NCI-H146 (cell line): ENCODE results near the gene RBM33.
"Not testable (repeated sequence)": the region's sequence is repeated elsewhere in the genome, so short reads cannot be mapped to it uniquely, and the experiment has no call there.

ENCODE experiments used
- DNase-seq: peaks from one replicate; lab custom pipeline; 2025; lab: John Stamatoyannopoulos, UW

Gene RBM33

GRCh38 chr7:155662343-155663043, 18.0 kb downstream of the RBM33 start:
- no peak for DNase-seq

DNA sequence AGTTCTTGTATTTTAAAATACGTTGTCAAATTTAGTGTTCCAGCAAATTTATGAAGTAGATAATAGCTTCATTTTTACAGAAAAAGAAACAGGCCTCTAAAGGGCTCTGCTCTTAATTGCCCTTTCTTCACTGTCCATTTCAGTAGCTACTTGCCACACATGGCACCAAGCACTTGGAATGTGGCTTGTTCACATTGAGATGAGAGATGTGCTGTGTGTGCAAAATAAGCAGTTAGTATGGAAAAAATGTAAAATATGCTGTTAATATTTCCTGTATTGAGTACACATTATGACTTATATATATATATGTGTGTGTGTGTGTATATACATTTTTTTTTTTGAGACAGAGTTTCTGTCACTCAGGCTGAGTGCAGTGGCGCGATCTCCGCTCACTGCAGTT, 19.5 kb downstream of the RBM33 start:
- DNase-seq, result no peak

DNA sequence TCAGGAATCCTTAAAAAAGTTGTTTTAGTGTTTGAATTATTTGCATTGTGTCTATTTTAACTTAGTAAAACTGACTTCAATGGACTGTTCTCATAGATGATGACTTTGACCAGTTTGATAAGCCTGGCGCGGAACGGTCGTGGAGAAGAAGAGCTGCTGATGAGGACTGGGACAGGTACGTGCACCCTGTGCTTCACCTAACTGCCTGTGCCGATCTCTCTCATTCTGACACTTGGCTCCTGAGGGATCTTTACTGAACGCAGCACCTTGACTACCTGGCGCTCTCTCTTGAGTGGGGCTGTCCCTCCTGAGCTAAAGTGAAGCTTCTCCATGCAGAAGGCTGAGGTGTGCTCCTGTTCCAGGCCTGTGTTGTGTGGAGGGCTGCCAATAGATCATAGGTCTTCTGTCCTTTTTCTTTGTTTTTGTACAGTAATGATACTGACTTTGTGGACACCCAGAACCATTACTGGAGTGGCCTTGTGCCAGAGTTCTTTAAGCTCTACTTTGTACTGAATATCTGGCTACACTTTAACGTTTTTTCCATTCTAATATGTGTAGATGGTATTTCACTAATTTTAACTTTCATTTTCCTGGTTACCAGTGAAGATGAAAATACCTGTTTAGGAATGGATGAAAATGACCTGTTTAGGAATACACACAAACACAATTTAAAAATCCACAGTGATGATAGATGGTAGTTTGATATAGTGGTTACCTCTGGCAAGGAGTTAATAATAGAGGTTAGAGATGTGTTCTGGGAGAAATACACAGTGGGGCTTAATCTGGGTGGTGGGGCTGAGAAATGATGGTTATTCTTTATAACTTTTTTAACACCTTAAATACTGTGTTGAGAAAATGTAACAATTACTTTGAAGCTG, 20.9 kb downstream of the RBM33 start:
- DNase-seq, result no peak

DNA sequence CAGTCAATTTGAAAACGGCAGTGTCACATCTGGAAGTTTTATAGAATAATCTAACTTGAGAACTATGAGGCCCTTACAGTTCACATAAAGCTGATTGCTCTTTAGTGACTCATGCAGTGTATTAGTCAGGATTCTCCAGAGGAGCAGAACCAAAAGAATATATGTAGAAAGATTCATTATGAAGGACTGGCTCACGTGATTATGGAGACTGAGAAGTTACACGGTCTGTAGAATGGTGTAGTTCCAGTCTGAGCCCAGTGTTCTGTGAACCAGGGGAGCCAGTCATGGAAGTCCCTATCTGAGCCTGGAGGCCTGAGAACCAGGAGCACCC, 21.5 kb downstream of the RBM33 start:
- DNase-seq, result no peak

- DNase-seq, result no peak
These were observed 22.9 kb downstream of the RBM33 start for GRCh38 chr7:155667241-155667829.

DNA sequence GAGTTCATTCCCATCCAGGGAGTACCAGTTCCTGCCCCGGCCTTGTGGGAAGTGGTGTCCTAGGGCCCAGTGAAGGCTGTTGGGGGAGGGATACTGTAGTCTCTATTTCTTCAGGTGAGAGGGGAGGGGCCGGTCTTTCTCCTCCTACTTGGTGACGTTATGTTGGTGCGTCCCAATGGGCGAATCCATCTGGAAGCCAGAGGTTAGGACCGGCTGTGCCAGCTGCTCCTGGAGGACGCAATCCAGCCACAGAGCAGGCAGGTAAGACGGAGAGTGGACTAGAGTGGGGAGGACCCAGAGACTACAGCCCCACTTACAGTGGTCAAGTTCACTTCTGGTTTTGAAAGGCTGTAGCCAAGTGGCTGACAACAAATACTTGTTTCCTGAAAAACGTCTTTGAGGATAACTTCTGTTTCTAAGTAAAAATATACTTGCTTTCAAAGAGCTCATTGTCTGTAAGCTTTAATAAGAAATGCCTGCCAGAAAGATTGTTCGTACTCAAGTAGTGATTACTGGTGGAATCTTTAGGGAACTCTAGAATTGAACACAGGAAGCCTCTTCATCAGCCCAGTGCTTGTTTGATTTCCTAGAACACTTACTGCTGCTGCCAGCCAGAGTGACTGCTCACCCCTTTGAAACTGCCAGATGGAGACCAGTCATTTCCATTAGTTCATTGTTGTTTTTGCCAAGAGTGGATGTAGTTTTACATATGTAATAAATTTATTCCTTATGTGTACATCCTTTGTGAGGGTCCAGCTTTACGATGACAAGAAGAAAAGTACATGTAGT, 25.4 kb downstream of the RBM33 start:
- DNase-seq, result no peak

DNA sequence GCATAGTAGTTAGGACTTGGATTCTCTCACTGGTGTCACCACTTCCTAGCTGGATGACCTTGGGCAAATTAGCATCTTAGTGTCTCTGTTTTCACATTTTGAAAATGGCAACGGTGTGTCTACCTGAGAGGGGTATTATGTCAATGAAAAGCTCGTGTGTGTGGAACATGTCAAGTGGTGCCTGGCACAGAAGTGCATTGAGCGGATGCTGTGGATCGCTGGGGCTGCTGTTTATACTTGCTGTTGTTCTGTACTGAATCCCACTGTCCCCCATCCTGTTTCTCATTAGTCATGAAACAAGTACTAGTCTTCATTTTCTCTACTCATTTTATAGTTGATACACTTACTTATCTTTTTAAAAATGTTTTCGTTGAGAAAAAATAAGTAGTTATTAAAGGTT, 26.1 kb downstream of the RBM33 start:
- no peak for DNase-seq

DNA sequence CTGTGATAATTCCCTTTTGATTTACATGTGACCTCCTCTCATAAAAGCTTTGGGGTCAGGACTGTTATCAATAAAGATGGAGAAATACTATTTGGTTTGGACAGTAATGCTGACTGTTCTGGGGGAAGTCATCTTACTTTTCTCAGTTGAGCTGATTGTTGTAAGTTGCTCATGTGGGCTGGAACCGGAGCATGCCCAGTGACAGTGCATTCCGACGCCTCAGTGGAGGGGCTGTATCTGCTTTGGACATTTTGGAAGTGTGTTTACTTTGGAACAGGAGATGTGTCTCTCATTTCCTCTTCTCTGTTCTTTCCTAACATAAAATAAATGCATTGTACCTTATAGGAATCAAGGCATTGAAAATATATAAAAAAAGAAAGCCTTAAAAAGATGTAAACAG, 30.1 kb downstream of the RBM33 start:
- no peak for DNase-seq

GRCh38 chr7:155676052-155676451, 31.6 kb downstream of the RBM33 start:
- no peak for DNase-seq

DNA sequence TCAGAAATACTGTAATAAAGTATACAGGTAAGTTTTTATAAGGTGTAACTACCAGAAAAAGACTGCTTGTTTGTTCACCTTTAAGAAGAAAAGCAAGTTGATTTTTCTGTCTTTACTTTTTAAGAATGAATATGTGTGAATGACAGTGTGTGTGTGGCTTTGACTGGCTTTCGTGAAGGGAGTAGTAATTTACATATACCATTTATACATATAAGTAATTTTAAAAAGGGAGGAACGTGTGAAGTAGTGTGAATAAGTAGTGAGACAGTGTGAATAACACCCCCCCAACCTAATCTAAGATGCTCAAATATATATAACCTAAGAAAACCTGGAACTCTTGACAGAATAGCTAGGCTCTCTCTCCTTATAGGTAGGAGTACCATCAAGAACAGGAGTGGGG, 33.2 kb downstream of the RBM33 start:
- DNase-seq, result no peak

DNA sequence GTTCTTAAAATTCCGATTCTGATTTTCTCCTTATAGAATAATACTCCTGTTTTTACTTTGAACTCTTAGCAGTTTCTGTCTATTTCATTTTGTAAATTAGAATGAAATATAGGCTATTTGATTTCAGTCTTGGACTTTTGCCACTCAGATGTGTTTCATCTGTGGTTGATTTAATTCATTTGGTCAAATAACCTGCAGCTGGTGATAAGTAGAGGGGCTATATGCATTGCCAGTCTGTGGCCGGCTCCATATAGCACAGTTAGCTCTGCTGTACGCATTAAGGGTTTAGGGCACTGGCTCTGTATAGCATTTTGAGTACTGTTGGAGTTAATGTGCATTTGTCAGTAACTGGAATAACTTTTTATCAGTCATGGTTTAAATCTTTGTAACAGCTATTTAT, 35.7 kb downstream of the RBM33 start:
- DNase-seq, result no peak

GRCh38 chr7:155680864-155681263, 36.4 kb downstream of the RBM33 start:
- no peak for DNase-seq

DNA sequence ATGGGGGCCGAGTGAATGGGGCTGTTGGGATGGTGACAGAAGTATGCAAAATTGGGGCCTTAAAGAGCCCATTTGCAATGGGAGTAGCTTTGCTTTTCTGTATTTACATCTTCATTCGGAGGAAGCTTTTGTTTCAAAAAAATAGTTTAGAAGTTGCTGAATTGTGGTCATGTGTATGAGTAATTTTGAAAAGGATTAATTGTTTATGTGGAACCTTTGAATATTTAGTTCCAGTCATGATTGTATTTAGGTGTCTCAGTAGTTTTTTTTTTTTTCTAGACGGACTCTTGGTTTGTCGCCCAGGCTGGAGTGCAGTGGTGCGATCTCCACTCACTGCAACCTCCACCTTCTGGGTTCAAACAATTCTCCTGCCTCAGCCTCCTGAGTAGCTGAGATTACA, 37.2 kb downstream of the RBM33 start:
- no peak for DNase-seq

- no peak for DNase-seq
These were observed 38.0 kb downstream of the RBM33 start for GRCh38 chr7:155682484-155682883.

GRCh38 chr7:155683098-155683497, 38.6 kb downstream of the RBM33 start:
- no peak for DNase-seq

DNA sequence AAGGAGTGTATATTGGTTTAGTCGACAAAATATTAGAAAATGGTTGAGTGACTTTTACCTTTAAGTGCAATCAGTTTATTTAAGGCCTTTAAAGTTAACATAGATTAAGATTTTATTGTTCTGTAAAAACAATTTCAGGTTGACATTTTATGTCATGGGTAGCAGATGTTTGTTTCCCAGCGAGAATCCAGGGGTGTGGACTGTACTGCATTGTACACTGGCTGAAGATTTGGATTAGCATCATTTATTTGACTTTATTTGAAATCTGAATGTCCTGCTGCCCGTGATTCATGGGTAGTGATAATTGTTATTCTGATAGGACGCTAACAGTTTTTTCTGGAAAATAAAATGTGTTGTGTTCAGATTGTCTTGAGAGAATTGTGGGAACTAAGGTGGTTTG, 39.3 kb downstream of the RBM33 start:
- no peak for DNase-seq

GRCh38 chr7:155684543-155684942, 40.1 kb downstream of the RBM33 start:
- no peak for DNase-seq

GRCh38 chr7:155685070-155685790, 40.8 kb downstream of the RBM33 start:
- no peak for DNase-seq

DNA sequence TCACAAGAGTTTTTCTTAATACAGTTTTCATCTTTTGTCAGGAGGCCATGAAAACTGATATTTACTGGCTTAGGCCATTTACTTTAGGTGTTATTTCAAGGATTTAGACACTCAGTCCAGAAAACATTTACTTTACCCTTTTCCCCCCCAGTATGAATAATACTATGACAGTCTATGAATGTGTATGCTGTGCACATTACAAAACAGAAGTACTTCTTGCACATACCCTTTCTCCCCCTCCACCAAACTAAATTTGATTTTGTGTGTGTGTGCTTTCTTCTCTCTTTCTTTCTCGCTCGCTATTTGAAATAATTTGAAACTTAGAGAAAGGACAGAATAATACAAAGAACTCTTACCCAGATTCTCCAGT, 41.3 kb downstream of the RBM33 start:
- DNase-seq, result no peak

DNA sequence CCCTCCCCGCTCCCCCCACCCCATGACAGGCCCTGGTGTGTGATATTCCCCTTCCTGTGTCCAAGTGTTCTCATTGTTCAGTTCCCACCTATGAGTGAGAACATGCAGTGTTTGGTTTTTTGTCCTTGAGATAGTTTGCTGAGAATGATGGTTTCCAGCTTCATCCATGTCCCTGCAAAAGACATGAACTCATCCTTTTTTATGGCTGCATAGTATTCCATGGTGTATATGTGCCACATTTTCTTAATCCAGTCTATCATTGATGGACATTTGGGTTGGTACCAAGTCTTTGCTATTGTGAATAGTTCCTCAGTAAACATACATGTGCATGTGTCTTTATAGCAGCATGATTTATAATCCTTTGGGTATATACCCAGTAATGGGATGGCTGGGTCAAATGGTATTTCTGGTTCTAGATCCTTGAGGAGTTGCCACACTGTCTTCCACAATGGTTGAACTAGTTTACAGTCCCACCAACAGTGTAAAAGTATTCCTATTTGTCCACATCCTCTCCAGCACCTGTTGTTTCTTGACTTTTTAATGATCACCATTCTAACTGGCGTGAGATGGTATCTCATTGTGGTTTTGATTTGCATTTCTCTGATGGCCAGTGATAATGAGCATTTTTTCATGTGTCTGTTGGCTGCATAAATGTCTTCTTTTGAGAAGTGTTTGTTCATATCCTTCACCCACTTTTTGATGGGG, 42.3 kb downstream of the RBM33 start:
- DNase-seq, result not testable (repeated sequence)

- DNase-seq, result not testable (repeated sequence)
These were observed 43.8 kb downstream of the RBM33 start for GRCh38 chr7:155688237-155688636.
